GM19438 (cell line): Measurements from ENCODE around the gene MAD1L1.
"Not testable (repeated sequence)": the region's sequence is repeated elsewhere in the genome, so short reads cannot be mapped to it uniquely, and the experiment has no call there.

ENCODE experiments used
- ATAC-seq: cut with Tn5 transposase; IDR thresholded peaks from one replicate; pipeline ENCODE4 v1.9.1; 2021; ENCODE audit warnings: low read depth; ENCODE audit not compliant: unreplicated experiment

The MAD1L1 gene

GRCh38 chr7:2075811-2076210, 156.9 kb downstream of the MAD1L1 start:
- ATAC-seq, result no peak

GRCh38 chr7:2074691-2075090, 158.1 kb downstream of the MAD1L1 start:
- ATAC-seq, result no peak

- no peak for ATAC-seq
These were observed 159.9 kb downstream of the MAD1L1 start for GRCh38 chr7:2072798-2073197.

- ATAC-seq, result peak; percentile 76
These were observed 160.7 kb downstream of the MAD1L1 start for GRCh38 chr7:2072042-2072441.

- no peak for ATAC-seq
These were observed 161.5 kb downstream of the MAD1L1 start for GRCh38 chr7:2071133-2071832.

- ATAC-seq, result no peak
These were observed 162.5 kb downstream of the MAD1L1 start for GRCh38 chr7:2070151-2070763.

GRCh38 chr7:2069472-2069860, 163.3 kb downstream of the MAD1L1 start:
- no peak for ATAC-seq

- no peak for ATAC-seq
These were observed 163.9 kb downstream of the MAD1L1 start for GRCh38 chr7:2068693-2069471.

- no peak for ATAC-seq
These were observed 166.4 kb downstream of the MAD1L1 start for GRCh38 chr7:2066251-2066919.

- no peak for ATAC-seq
These were observed 167.2 kb downstream of the MAD1L1 start for GRCh38 chr7:2065528-2065927.

GRCh38 chr7:2063563-2064260, 169.0 kb downstream of the MAD1L1 start:
- no peak for ATAC-seq

GRCh38 chr7:2062648-2063047, 170.1 kb downstream of the MAD1L1 start:
- ATAC-seq, result no peak

GRCh38 chr7:2060701-2061100, 172.0 kb downstream of the MAD1L1 start:
- ATAC-seq, result no peak

- ATAC-seq, result no peak
These were observed 172.6 kb downstream of the MAD1L1 start for GRCh38 chr7:2059964-2060700.

GRCh38 chr7:2058246-2058645, 174.5 kb downstream of the MAD1L1 start:
- ATAC-seq, result not testable (repeated sequence)

GRCh38 chr7:2055956-2056355, 176.8 kb downstream of the MAD1L1 start:
- no peak for ATAC-seq

GRCh38 chr7:2054927-2055326, 177.8 kb downstream of the MAD1L1 start:
- ATAC-seq, result no peak

GRCh38 chr7:2053395-2053794, 179.3 kb downstream of the MAD1L1 start:
- ATAC-seq, result no peak

GRCh38 chr7:2052657-2053048, 180.1 kb downstream of the MAD1L1 start:
- ATAC-seq, result no peak
